ENCODE results near the gene EML6. TPM values are rescaled to one million over a fixed set of nuclear protein-coding genes. Genes with fewer than 3 reads are reported as not detected.

The EML6 gene
- total RNA-seq, 4 donors from 2014 or later: 2.7 to 42.5 (median 11.9) TPM

DNA sequence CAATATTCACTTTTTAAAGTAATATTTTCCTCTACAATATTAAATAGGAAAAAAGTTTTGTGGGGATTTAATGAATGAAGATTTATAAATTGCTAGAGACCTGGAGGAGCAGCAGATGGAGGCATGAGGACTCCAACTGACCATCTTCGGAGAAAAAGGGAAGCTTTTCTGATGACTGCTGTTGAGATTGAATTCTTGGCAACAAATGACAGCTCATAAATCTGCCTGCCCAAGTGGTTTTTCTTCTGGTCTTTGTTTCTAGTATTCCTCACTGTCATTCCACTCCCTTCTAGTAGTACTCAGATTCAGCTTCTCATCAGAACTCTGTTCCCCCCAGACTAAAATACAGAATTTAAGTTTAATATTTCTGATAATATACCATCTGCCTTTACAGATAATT lies 157.0 kb downstream of the EML6 start:
- H3K36me3 ChIP-seq: no peaks in the 10 kb centered on the region
- DNase-seq: no peak
- no peak for ATAC-seq
- TF ChIP-seq POLR2A (IDR thresholded peaks at IDR 0.05): no peak
- TF ChIP-seq, protein P1, sequence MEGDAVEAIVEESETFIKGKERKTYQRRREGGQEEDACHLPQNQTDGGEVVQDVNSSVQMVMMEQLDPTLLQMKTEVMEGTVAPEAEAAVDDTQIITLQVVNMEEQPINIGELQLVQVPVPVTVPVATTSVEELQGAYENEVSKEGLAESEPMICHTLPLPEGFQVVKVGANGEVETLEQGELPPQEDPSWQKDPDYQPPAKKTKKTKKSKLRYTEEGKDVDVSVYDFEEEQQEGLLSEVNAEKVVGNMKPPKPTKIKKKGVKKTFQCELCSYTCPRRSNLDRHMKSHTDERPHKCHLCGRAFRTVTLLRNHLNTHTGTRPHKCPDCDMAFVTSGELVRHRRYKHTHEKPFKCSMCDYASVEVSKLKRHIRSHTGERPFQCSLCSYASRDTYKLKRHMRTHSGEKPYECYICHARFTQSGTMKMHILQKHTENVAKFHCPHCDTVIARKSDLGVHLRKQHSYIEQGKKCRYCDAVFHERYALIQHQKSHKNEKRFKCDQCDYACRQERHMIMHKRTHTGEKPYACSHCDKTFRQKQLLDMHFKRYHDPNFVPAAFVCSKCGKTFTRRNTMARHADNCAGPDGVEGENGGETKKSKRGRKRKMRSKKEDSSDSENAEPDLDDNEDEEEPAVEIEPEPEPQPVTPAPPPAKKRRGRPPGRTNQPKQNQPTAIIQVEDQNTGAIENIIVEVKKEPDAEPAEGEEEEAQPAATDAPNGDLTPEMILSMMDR (IDR thresholded peaks at IDR 0.05 in 4 of 5, conservative IDR thresholded peaks at IDR 0.05 in 1 of 5): no peak
- intact Hi-C loops (cut with DNase I; ENCODE audit: low total_unique reads): no loop called here
- H3K4me1 ChIP-seq: peaks cover 15 to 18% of the 10 kb centered on the region in 2 donors
- H3K27ac ChIP-seq: peak overlapping the region; percentile 16 to 77 (median 54)
- H3K9me3 ChIP-seq: no peaks in the 10 kb centered on the region
- in situ Hi-C loops (cut with MboI; ENCODE audit: low sequenced_read_pairs in 4 of 4): loop anchor here in 2 of 4 donors (10.0 to 25.0 kb wide), 2 partner anchors 154 to 282 kb away; no protein-coding TSS in a partner anchor
- no peak overlapping the region for H3K4me3 ChIP-seq
- no peaks in the 10 kb centered on the region for H3K27me3 ChIP-seq

DNA sequence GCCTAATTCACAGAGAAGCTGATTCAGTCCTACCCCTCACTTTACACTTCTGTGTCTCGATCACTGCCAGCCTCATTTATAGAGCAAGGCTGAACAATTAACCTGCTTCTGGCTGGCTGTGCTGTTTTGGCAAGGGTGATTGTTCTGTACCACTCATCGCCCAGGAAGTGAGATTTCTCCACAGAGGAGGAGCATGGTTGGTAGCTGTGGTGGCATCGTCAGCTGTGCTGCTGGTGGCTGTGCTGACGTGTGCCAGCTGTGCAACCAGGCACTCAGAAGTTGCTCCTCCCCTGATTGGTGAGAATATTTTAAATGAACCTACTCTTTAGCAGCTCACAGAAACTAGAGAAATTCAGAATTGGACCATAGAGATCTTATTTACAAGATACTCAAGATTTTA lies 158.3 kb downstream of the EML6 start:
- intact Hi-C loops (cut with DNase I; ENCODE audit: low total_unique reads) (no loop called here), in situ Hi-C loops (cut with MboI; ENCODE audit: low sequenced_read_pairs in 4 of 4) (loop anchor here in 2 of 4 donors (10.0 to 25.0 kb wide), 2 partner anchors 153 to 281 kb away; no protein-coding TSS in a partner anchor)
- no peak for TF ChIP-seq POLR2A (IDR thresholded peaks at IDR 0.05)
- TF ChIP-seq, protein P1 (IDR thresholded peaks at IDR 0.05 in 4 of 5, conservative IDR thresholded peaks at IDR 0.05 in 1 of 5): no peak
- Histone ChIP-seq H3K36me3 (no peaks in the 10 kb centered on the region), H3K4me3 (no peak overlapping the region), H3K9me3 (no peaks in the 10 kb centered on the region), H3K27ac (no peak overlapping the region), H3K4me1 (peaks cover 15 to 18% of the 10 kb centered on the region in 2 donors), H3K27me3 (no peaks in the 10 kb centered on the region)
- no peak for ATAC-seq
- DNase-seq: no peak

DNA sequence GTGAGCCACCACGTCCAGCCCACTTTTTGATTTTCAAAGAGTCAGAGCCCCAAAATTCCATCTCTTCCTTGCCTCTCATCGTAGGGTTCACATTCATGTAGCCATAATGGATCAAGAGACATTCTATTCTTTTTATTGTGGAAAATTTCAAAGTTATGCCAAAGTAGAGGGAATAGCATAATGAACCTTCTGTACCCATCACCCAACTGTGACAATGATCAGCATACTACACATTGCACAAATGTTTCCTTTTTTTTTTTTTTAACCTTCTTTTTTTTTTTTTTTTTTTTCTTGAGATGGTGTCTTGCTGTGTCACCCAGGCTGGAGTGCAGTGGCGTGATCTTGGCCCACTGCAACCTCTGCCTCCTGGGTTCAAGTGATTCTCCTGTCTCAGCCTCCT lies 162.4 kb downstream of the EML6 start:
- in situ Hi-C loops (cut with MboI; ENCODE audit: low sequenced_read_pairs in 4 of 4) (loop anchor here in 2 of 4 donors (10.0 to 25.0 kb wide), 2 partner anchors 149 to 276 kb away; no protein-coding TSS in a partner anchor), intact Hi-C loops (cut with DNase I; ENCODE audit: low total_unique reads) (no loop called here)
- no peaks in the 10 kb centered on the region for H3K9me3 ChIP-seq
- H3K4me3 ChIP-seq: no peak overlapping the region
- no peaks in the 10 kb centered on the region for H3K36me3 ChIP-seq
- no peak for TF ChIP-seq POLR2A (IDR thresholded peaks at IDR 0.05)
- TF ChIP-seq, protein P1 (IDR thresholded peaks at IDR 0.05 in 4 of 5, conservative IDR thresholded peaks at IDR 0.05 in 1 of 5): no peak
- H3K27ac ChIP-seq: no peak overlapping the region
- ATAC-seq (no peak), DNase-seq (no peak)
- peaks cover 0 to 3% of the 10 kb centered on the region in 2 donors for H3K4me1 ChIP-seq
- no peaks in the 10 kb centered on the region for H3K27me3 ChIP-seq

DNA sequence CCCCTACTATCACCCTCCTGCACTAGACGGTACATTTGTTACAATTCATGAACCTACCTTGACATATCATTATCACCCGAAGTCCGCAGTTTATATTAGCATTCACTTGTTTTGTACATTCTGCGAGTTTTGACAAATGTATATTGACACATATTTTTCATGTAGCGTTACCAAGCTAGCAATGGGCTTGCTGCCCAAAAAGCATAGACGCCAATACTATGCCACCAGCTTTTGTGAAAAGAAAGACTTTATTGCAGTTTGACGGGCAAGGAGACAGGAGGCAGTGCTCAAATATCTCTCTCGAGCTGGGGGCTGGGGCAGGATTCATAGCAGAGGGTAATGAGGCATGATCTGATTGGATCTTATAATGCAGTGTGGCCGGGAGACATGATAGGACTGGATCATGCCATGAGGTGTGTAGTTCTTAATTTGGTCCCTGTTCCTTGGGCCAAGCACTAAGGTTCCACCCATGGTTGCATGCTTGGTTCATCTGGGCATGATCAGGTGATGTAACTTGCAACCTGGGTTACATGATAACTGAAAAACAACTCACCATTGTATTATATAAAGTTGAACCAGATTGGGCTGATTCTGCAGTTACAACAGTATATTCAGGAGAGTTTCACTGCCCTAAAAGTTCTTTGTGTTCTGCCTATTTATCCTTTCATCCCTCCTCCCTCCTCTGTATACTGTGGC lies 164.5 kb downstream of the EML6 start:
- ATAC-seq: no peak

More for the DNA sequence above, 164.5 kb downstream of the EML6 start:
- Histone ChIP-seq H3K9me3 (no peaks in the 10 kb centered on the region), H3K27me3 (no peaks in the 10 kb centered on the region), H3K36me3 (no peaks in the 10 kb centered on the region), H3K27ac (no peak overlapping the region), H3K4me3 (no peak overlapping the region), H3K4me1 (no peaks in the 10 kb centered on the region)
- no peak for DNase-seq
- TF ChIP-seq POLR2A (IDR thresholded peaks at IDR 0.05): no peak
- TF ChIP-seq, protein P1 (IDR thresholded peaks at IDR 0.05 in 4 of 5, conservative IDR thresholded peaks at IDR 0.05 in 1 of 5): no peak
- in situ Hi-C loops (cut with MboI; ENCODE audit: low sequenced_read_pairs in 4 of 4): loop anchor here in 2 of 4 donors (10.0 to 25.0 kb wide), 2 partner anchors 147 to 274 kb away; no protein-coding TSS in a partner anchor
- intact Hi-C loops (cut with DNase I; ENCODE audit: low total_unique reads): no loop called here

Data from gastrocnemius medialis (tissue), 4 donors.